Measurements from ENCODE around the gene STK31.
"Not testable (repeated sequence)": the region's sequence is repeated elsewhere in the genome, so short reads cannot be mapped to it uniquely, and the experiment has no call there.

The STK31 gene

GRCh38 chr7:23751852-23752251, 41.8 kb downstream of the STK31 start:
- POLR2A ChIA-PET: no interaction called here
- CTCF ChIA-PET: interaction anchor here (1.5 to 1.6 kb wide), 2 partner anchors 10 to 54 kb away, joined by 3 to 7 read pairs; no protein-coding TSS in a partner anchor
- no peak for DNase-seq (ENCODE audit: extremely low spot score)
- no peak for TF ChIP-seq CTCF (IDR thresholded peaks at IDR 0.05; ENCODE audit: control extremely low read depth, extremely low read depth, low read depth, missing control alignments)

- CTCF ChIA-PET; DNase-seq (ENCODE audit: extremely low spot score); POLR2A ChIA-PET: not testable (repeated sequence)
These were observed 48.8 kb downstream of the STK31 start for GRCh38 chr7:23758839-23759238.

GRCh38 chr7:23759671-23760391, 49.8 kb downstream of the STK31 start:
- ChIA-PET CTCF (no interaction called here), POLR2A (no interaction called here)
- TF ChIP-seq CTCF (IDR thresholded peaks at IDR 0.05; ENCODE audit: control extremely low read depth, extremely low read depth, low read depth, missing control alignments): no peak
- no peak for DNase-seq (ENCODE audit: extremely low spot score)

- TF ChIP-seq CTCF (IDR thresholded peaks at IDR 0.05; ENCODE audit: control extremely low read depth, extremely low read depth, low read depth, missing control alignments): no peak
- DNase-seq (ENCODE audit: extremely low spot score): no peak
- ChIA-PET CTCF (no interaction called here), POLR2A (no interaction called here)
These were observed 55.9 kb downstream of the STK31 start for GRCh38 chr7:23765943-23766342.

GRCh38 chr7:23767514-23767913, 57.5 kb downstream of the STK31 start:
- ChIA-PET CTCF (no interaction called here), POLR2A (no interaction called here)
- DNase-seq (ENCODE audit: extremely low spot score): no peak
- no peak for TF ChIP-seq CTCF (IDR thresholded peaks at IDR 0.05; ENCODE audit: control extremely low read depth, extremely low read depth, low read depth, missing control alignments)

GRCh38 chr7:23768022-23768421, 58.0 kb downstream of the STK31 start:
- CTCF ChIA-PET: no interaction called here
- no peak for DNase-seq (ENCODE audit: extremely low spot score)
- POLR2A ChIA-PET: no interaction called here
- TF ChIP-seq CTCF (IDR thresholded peaks at IDR 0.05; ENCODE audit: control extremely low read depth, extremely low read depth, low read depth, missing control alignments): no peak

GRCh38 chr7:23779185-23779800, 69.3 kb downstream of the STK31 start:
- DNase-seq (ENCODE audit: extremely low spot score); CTCF ChIA-PET; POLR2A ChIA-PET: not testable (repeated sequence)

Data from GM10248 (cell line).